CD4-positive, alpha-beta T cell (primary cell): ENCODE measurements around the gene DAB2. TPM values are rescaled to one million over a fixed set of nuclear protein-coding genes. Genes with fewer than 3 reads are reported as not detected.

Source experiments
- ATAC-seq: fragments of 200-7000 bp; cut with Tn5 transposase; one replicate; pipeline ENCODE4 v1.10.0; 2022; ENCODE audit warnings: mild to moderate bottlenecking; ENCODE audit not compliant: poor library complexity
- CTCF ChIA-PET: fragments of 350-600 bp; sonication (Branson Sonifier 250); formaldehyde crosslinking; loops from one replicate; lab custom pipeline; 2021; ENCODE audit warnings: antibody characterized with exemption, inconsistent platforms; lab: Charles Lee
- POLR2A ChIA-PET: fragments of 350-600 bp; sonication (Branson Sonifier 250); formaldehyde crosslinking; loops from one replicate; lab custom pipeline; 2021; ENCODE audit warnings: antibody characterized with exemption, inconsistent platforms; lab: Charles Lee
- DNase-seq, 14 experiments: peaks; one replicate each; pipeline ENCODE4 v3.0.0-alpha.2; 2013 to 2020; ENCODE audit warnings: mixed read lengths in 2 of 14
- H3K27ac ChIP-seq, 2 donors: one replicate each; pipeline versions ENCODE4 v1.5.1 to v1.7.0; 2013; ENCODE audit warnings: low read length in 2 of 2, low read depth in 1 of 2, mild to moderate bottlenecking in 1 of 2
- H3K27me3 ChIP-seq, 2 experiments: 1 replicate in 1 of 2; 2 replicates in 1 of 2; pipeline versions ENCODE4 v1.6.1 to v1.7.0; 2013; ENCODE audit warnings: low read length in 2 of 2, control low read depth in 1 of 2, mild to moderate bottlenecking in 1 of 2, moderate library complexity in 1 of 2; ENCODE audit not compliant: insufficient read depth in 2 of 2, control insufficient read depth in 1 of 2
- H3K36me3 ChIP-seq: one replicate; pipeline ENCODE4 v1.6.1; 2013; ENCODE audit warnings: low read length, control low read depth; ENCODE audit not compliant: insufficient read depth
- H3K4me1 ChIP-seq: one replicate; pipeline ENCODE4 v1.6.1; 2013; ENCODE audit warnings: low read length, control low read depth; ENCODE audit not compliant: insufficient read depth
- H3K4me3 ChIP-seq: one replicate; pipeline ENCODE4 v1.5.1; 2013; ENCODE audit warnings: mild to moderate bottlenecking, low read length, moderate library complexity
- H3K9me3 ChIP-seq, 2 experiments: 1 replicate in 1 of 2; 2 replicates in 1 of 2; pipeline versions ENCODE4 v1.6.1 to v1.7.0; 2013; ENCODE audit warnings: low read length in 2 of 2, mild to moderate bottlenecking in 2 of 2, control low read depth in 1 of 2, moderate library complexity in 1 of 2; ENCODE audit not compliant: control insufficient read depth in 1 of 2, insufficient read depth in 1 of 2
- H3K27ac Mint-ChIP-seq: one replicate; pipeline ENCODE4 v1.8.0; 2020; ENCODE audit warnings: mixed read lengths
- H3K27me3 Mint-ChIP-seq: one replicate; pipeline ENCODE4 v1.8.0; 2021; ENCODE audit warnings: mixed read lengths
- H3K36me3 Mint-ChIP-seq: one replicate; pipeline ENCODE4 v1.8.0; 2021; ENCODE audit warnings: low read depth, mixed read lengths
- H3K4me1 Mint-ChIP-seq: one replicate; pipeline ENCODE4 v1.8.0; 2021; ENCODE audit warnings: low read depth, mixed read lengths
- H3K4me3 Mint-ChIP-seq: one replicate; pipeline ENCODE4 v1.8.0; 2020; ENCODE audit warnings: mild to moderate bottlenecking, mixed read lengths
- H3K9me3 Mint-ChIP-seq: one replicate; pipeline ENCODE4 v1.8.0; 2020; ENCODE audit warnings: mixed read lengths
- intact Hi-C, 2 experiments: fragments of 100-400 bp; cut with DNase I in 1 of 2; cut with micrococcal nuclease in 1 of 2; formaldehyde crosslinking; loops; one replicate each; pipeline versions ENCODE4 v1.15.1 to v1.9.0; 2023 to 2025; cut with DNase I, micrococcal nuclease
- total RNA-seq, 174 experiments: library from RNA in 2 of 174; stranded (reverse) in 2 of 174; gene quantifications; one replicate each; pipeline ENCODE4 v1.2.3 and lab custom pipeline; 2021 to 2026
- TF ChIP-seq, protein P1 (sequence below): fragments of 200-600 bp; IDR thresholded peaks from one replicate; pipeline ENCODE4 v1.8.0; 2022; ENCODE audit warnings: antibody characterized with exemption, mild to moderate bottlenecking

DAB2 gene
- total RNA-seq, 2 experiments from 2014 or later: 0.31 to 0.47 TPM

DNA sequence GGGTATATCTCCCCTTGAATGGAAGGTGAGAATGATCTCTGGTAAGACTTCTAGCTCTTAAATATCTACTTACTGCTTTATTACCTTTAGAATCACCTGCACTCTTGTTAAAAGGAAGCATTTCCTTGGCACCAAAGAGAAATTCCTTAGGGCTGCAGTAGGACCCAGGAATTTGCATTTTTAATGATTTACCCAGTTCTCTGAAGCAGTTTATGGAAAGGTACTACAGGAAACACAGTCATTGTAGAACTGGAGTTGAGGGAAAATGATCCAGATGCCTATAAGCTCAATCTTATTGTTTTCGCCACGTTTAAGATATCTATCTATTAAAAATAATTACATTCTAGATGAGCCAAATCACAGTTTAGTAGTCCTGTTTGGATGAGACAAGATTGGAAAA, 51.0 kb downstream of the DAB2 start:
- Mint-ChIP-seq H3K36me3 (no peaks in the 10 kb centered on the region), H3K4me1 (no peaks in the 10 kb centered on the region), H3K27ac (no peak overlapping the region), H3K4me3 (no peak overlapping the region), H3K9me3 (no peaks in the 10 kb centered on the region), H3K27me3 (peaks cover 5% of the 10 kb centered on the region)
- POLR2A ChIA-PET: interaction anchor here (1.2 kb wide), 1 partner anchor 350 kb away, joined by 3 read pairs; no protein-coding TSS in a partner anchor
- Histone ChIP-seq H3K4me3 (no peak overlapping the region), H3K36me3 (no peaks in the 10 kb centered on the region), H3K27ac (no peak overlapping the region), H3K27me3 (no peaks in the 10 kb centered on the region), H3K9me3 (no peaks in the 10 kb centered on the region), H3K4me1 (no peaks in the 10 kb centered on the region)
- CTCF ChIA-PET: no interaction called here
- TF ChIP-seq, protein P1, sequence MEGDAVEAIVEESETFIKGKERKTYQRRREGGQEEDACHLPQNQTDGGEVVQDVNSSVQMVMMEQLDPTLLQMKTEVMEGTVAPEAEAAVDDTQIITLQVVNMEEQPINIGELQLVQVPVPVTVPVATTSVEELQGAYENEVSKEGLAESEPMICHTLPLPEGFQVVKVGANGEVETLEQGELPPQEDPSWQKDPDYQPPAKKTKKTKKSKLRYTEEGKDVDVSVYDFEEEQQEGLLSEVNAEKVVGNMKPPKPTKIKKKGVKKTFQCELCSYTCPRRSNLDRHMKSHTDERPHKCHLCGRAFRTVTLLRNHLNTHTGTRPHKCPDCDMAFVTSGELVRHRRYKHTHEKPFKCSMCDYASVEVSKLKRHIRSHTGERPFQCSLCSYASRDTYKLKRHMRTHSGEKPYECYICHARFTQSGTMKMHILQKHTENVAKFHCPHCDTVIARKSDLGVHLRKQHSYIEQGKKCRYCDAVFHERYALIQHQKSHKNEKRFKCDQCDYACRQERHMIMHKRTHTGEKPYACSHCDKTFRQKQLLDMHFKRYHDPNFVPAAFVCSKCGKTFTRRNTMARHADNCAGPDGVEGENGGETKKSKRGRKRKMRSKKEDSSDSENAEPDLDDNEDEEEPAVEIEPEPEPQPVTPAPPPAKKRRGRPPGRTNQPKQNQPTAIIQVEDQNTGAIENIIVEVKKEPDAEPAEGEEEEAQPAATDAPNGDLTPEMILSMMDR: no peak
- intact Hi-C loops: loop anchor here in 1 of 2 experiments (10.0 kb wide), 1 partner anchor 159 kb away; the partner anchor contains the start of gene FYB1
- DNase-seq (no peak), ATAC-seq (no peak)

DNA sequence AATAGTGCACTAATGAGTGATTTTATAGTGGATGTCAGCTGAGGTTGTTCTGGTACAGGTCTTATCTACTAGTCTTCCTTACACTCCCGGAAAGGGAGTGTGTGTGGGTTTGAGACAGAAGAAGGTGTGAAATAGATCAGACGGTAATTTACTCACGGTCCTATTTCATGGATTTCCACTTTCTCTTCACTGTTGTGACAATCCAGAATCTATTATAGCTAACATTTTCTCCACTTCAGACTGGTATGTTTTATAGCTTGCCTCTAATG, 53.5 kb downstream of the DAB2 start:
- H3K27ac Mint-ChIP-seq: no peak overlapping the region
- no peaks in the 10 kb centered on the region for H3K4me1 Mint-ChIP-seq
- ATAC-seq (no peak), DNase-seq (peak in 1 of 14 experiments; percentile 1)
- no peak overlapping the region for H3K4me3 Mint-ChIP-seq
- intact Hi-C loops: loop anchor here in 1 of 2 experiments (10.0 kb wide), 1 partner anchor 156 kb away; the partner anchor contains the start of gene FYB1
- Histone ChIP-seq H3K27ac (no peak overlapping the region), H3K36me3 (no peaks in the 10 kb centered on the region), H3K27me3 (peaks cover 0 to 2% of the 10 kb centered on the region in 2 experiments), H3K4me1 (no peaks in the 10 kb centered on the region), H3K4me3 (no peak overlapping the region), H3K9me3 (no peaks in the 10 kb centered on the region)
- TF ChIP-seq, protein P1: no peak
- CTCF ChIA-PET: interaction anchor here (0.6 kb wide), 1 partner anchor 81 kb away, joined by 3 read pairs; no protein-coding TSS in a partner anchor
- peaks cover 3% of the 10 kb centered on the region for H3K27me3 Mint-ChIP-seq
- no peaks in the 10 kb centered on the region for H3K36me3 Mint-ChIP-seq
- POLR2A ChIA-PET: interaction anchor here (0.6 kb wide), 1 partner anchor 32 kb away, joined by 3 read pairs; no protein-coding TSS in a partner anchor
- H3K9me3 Mint-ChIP-seq: no peaks in the 10 kb centered on the region

DNA sequence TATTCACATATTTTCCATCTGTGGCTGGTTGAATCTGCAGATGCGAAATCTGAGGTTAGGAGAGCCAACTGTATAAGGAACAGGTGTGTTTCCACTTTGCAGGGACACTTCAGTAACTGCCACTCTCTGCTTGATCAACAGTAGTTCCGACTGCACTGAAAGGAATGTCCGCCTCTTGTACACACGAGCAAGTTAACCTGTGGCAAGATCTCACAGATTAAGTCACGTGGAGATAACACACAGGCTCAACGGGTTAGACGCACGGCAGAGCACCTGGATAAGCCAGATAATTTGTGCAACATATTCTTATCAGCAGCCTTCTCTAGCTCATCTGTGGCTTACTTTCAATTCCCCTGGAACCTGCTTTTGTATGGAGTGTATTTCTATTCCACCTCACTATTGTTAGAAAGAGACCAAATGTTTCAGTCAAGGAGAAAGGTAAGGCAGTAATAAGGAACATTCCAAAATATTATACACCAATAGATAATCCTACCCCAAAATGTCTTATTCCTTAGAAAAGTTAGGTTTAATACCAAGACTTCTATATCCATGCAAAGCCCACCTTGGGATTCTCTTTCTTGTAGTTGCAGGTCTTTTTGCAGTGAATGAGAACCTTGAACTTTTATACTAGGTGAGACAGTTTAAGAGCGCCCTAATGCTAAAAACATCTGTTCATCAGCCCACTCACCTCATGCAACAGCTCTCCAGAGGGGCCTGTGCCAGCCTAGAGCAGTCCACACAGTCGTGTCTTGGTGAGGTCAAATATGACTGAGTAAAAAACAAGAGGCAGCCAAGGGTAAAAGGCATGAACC, 54.0 kb downstream of the DAB2 start:
- Histone ChIP-seq H3K27me3 (peaks cover 0 to 2% of the 10 kb centered on the region in 2 experiments), H3K4me1 (no peaks in the 10 kb centered on the region), H3K36me3 (no peaks in the 10 kb centered on the region), H3K27ac (no peak overlapping the region), H3K4me3 (no peak overlapping the region), H3K9me3 (no peaks in the 10 kb centered on the region)
- intact Hi-C loops: loop anchor here in 1 of 2 experiments (10.0 kb wide), 1 partner anchor 156 kb away; the partner anchor contains the start of gene FYB1
- H3K9me3 Mint-ChIP-seq: no peaks in the 10 kb centered on the region
- DNase-seq (no peak), ATAC-seq (no peak)
- H3K4me3 Mint-ChIP-seq: no peak overlapping the region
- TF ChIP-seq, protein P1: no peak
- ChIA-PET CTCF (no interaction called here), POLR2A (interaction anchor here (0.6 kb wide), 1 partner anchor 31 kb away, joined by 3 read pairs; no protein-coding TSS in a partner anchor)
- no peaks in the 10 kb centered on the region for H3K36me3 Mint-ChIP-seq
- H3K27me3 Mint-ChIP-seq: peaks cover 4% of the 10 kb centered on the region
- H3K4me1 Mint-ChIP-seq: no peaks in the 10 kb centered on the region
- H3K27ac Mint-ChIP-seq: no peak overlapping the region
